Skeletal muscle satellite cell (primary cell): ENCODE results near the gene FMN1.

Source experiments
- H3K27me3 ChIP-seq: 2 replicates; pipeline ENCODE4 v1.7.0; 2013; ENCODE audit warnings: low read length; ENCODE audit not compliant: control insufficient read depth, insufficient read depth
- H3K36me3 ChIP-seq: 2 replicates; pipeline ENCODE4 v1.7.0; 2013; ENCODE audit warnings: mild to moderate bottlenecking, control low read depth, low read length; ENCODE audit not compliant: insufficient read depth
- H3K4me1 ChIP-seq: 2 replicates; pipeline ENCODE4 v1.7.0; 2013; ENCODE audit warnings: low read length; ENCODE audit not compliant: control insufficient read depth, insufficient read depth
- H3K4me2 ChIP-seq: 2 replicates; pipeline ENCODE4 v1.7.0; 2013; ENCODE audit warnings: mild to moderate bottlenecking, low read length
- H3K4me3 ChIP-seq: 2 replicates; pipeline ENCODE4 v1.7.0; 2013; ENCODE audit warnings: low read length
- H3K9ac ChIP-seq: 2 replicates; pipeline ENCODE4 v1.7.0; 2013; ENCODE audit warnings: mild to moderate bottlenecking, low read depth, low read length, moderate library complexity
- H3K9me3 ChIP-seq: replicated peaks from 2 replicates; pipeline ENCODE4 v1.7.0; 2013; ENCODE audit warnings: mild to moderate bottlenecking, control low read depth, low read length

Gene FMN1

DNA sequence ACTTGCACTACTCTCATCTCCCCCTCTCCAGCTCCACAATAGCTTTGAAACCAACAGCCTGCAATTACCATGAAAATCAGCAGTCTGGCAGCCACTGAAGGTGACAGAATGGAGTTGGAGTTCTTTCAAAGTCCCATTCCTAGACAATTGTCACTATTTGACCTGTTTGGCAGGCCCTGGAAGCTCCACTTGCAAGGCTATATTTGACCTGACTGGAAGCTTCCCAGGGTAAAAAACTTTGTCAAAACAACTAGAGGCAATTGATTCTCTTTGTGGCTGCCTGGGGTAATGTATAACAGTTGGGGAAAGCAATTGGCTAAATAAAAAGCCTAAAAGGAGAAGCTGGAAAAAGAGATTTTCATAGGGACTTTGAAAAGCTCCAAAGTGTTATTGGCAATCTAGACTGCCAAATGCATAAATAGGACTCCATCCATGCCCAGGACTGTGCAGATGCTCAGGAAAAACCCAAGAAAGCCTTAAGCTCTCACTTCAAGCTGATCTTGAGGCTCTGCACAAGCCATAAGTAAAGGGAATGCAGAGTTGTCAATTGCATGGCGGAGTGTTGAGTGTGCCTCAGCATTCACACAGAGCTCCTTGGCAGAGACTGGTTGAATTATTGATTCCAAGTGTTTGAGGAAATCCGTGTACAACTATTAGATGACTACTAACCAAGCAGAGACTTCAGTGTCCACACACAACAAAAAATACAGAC lies 458.4 kb downstream of the FMN1 start:
- H3K4me3 ChIP-seq, result no peak overlapping the region
- H3K4me1 ChIP-seq, result peaks cover 35% of the 10 kb centered on the region
- no peak overlapping the region for H3K9ac ChIP-seq
- H3K9me3 ChIP-seq, result no peaks in the 10 kb centered on the region
- H3K36me3 ChIP-seq, result peaks cover 53% of the 10 kb centered on the region
- H3K27me3 ChIP-seq, result no peaks in the 10 kb centered on the region
- no peak overlapping the region for H3K4me2 ChIP-seq

DNA sequence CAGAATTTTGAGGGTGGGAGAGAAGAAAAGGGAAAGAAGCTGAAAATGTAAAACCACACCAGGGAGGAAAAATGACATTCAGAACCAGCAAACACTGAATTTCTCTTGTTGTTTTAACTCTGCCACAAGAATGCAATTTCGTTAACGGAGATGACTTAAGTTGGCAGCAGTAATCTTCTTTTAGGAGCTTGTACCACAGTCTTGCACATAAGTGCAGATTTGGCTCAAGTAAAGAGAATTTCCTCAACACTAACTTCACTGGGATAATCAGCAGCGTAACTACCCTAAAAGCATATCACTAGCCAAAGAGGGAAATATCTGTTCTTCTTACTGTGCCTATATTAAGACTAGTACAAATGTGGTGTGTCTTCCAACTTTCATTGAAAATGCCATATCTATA lies 461.2 kb downstream of the FMN1 start:
- Histone ChIP-seq H3K27me3 (no peaks in the 10 kb centered on the region), H3K4me3 (peak overlapping the region; percentile 5), H3K36me3 (peaks cover 78% of the 10 kb centered on the region), H3K4me1 (peaks cover 50% of the 10 kb centered on the region), H3K4me2 (peak overlapping the region; percentile 37), H3K9me3 (no peaks in the 10 kb centered on the region), H3K9ac (peak overlapping the region; percentile 38)

DNA sequence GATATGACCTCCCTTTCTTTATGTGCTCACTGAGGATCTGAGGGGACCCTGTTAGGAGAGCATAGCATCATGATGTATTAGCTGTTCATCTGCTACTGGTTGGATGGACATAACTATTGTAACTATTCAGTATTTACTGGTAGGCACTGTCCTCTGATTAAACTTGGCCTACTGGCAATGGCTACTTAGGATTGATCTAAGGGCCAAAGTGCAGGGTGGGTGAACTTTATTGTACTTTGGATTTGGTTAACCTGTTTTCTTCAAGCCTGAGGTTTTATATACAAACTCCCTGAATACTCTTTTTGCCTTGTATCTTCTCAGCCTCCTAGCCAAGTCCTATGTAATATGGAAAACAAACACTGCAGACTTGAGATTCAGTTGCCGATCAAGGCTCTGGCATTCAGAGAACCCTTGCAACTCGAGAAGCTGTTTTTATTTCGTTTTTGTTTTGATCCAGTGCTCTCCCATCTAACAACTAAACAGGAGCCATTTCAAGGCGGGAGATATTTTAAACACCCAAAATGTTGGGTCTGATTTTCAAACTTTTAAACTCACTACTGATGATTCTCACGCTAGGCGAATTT lies 461.8 kb downstream of the FMN1 start:
- Histone ChIP-seq H3K9me3 (no peaks in the 10 kb centered on the region), H3K27me3 (no peaks in the 10 kb centered on the region), H3K36me3 (peaks cover 80% of the 10 kb centered on the region), H3K4me2 (peak overlapping the region; percentile 37), H3K4me1 (peaks cover 50% of the 10 kb centered on the region), H3K4me3 (peak overlapping the region; percentile 5), H3K9ac (peak overlapping the region; percentile 38)

DNA sequence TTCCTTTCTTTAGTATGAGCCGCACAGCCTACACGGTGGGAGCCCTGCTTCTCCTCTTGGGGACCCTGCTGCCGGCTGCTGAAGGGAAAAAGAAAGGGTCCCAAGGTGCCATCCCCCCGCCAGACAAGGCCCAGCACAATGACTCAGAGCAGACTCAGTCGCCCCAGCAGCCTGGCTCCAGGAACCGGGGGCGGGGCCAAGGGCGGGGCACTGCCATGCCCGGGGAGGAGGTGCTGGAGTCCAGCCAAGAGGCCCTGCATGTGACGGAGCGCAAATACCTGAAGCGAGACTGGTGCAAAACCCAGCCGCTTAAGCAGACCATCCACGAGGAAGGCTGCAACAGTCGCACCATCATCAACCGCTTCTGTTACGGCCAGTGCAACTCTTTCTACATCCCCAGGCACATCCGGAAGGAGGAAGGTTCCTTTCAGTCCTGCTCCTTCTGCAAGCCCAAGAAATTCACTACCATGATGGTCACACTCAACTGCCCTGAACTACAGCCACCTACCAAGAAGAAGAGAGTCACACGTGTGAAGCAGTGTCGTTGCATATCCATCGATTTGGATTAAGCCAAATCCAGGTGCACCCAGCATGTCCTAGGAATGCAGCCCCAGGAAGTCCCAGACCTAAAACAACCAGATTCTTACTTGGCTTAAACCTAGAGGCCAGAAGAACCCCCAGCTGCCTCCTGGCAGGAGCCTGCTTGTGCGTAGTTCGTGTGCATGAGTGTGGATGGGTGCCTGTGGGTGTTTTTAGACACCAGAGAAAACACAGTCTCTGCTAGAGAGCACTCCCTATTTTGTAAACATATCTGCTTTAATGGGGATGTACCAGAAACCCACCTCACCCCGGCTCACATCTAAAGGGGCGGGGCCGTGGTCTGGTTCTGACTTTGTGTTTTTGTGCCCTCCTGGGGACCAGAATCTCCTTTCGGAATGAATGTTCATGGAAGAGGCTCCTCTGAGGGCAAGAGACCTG lies 463.5 kb downstream of the FMN1 start:
- Histone ChIP-seq H3K27me3 (no peaks in the 10 kb centered on the region), H3K9me3 (no peaks in the 10 kb centered on the region), H3K4me1 (peaks cover 50% of the 10 kb centered on the region), H3K4me2 (no peak overlapping the region), H3K9ac (no peak overlapping the region), H3K4me3 (no peak overlapping the region), H3K36me3 (peaks cover 72% of the 10 kb centered on the region)

DNA sequence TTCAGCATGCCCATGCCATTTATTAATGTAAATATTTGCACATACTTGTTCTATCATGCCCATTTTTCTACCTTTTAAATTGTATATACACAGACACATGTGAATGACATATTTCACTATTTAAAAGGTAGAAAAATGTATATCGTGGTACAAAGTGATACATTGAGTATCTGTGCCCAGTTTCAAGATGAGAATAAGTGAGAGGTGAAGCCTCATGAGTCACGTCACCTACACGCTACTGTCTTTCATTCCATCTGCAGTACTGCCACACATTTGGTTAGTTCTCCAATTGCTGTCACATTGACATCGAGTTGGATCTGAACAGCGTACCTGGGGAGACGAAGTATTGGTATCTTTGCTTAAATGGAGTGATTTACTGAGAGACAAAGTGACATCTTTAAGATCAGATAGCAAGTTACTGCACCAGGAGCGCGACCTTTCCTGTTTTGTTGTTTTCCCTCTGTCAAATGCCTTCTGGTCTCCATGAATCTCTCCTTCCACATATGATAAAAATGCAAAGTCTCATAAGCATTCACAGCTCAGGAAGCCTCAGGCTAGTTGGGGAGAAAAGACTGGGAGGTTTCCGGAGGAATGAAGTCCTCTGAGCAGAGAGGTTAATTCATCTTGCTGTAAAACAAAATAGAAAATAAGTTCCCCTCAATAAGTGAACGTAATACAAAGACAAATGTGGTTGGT lies 464.7 kb downstream of the FMN1 start:
- peaks cover 50% of the 10 kb centered on the region for H3K4me1 ChIP-seq
- no peaks in the 10 kb centered on the region for H3K9me3 ChIP-seq
- no peak overlapping the region for H3K4me2 ChIP-seq
- no peaks in the 10 kb centered on the region for H3K27me3 ChIP-seq
- peaks cover 61% of the 10 kb centered on the region for H3K36me3 ChIP-seq
- no peak overlapping the region for H3K9ac ChIP-seq
- H3K4me3 ChIP-seq, result no peak overlapping the region

DNA sequence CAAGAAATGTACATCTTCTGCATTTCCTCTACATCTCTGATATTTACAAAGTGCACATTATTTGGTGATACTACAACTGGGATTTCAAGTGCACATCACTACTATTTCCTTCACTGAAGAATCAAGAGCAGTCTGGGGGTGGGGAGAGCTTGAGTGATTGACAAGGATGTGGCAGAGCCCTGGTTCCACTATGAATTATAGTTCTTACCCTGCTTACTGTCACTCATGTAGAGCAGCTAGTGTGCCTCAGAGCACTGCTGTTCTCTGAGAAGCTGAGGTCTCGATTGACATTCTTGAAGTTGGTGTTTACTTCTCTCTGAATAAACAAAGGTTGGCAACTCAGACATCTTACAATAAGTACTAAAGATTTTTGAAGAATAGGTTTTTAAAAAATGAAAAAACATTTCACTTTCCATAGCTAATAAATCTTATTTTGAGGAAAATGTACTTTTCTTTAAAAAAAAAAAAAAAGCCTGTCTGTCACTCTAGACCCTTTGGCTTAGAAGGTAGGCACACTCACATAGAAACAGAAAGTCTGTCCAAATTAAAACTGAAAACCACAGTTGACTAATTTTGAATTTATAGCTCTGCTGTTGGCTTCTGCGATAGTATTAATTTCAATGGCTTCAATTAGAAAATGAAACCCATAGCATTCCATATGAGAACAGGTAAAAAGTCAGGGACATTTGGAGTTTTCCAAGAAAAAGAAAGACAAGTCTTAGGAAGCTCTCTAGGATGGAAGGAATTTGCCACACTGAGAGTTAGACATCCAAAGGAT lies 471.2 kb downstream of the FMN1 start:
- Histone ChIP-seq H3K9me3 (no peaks in the 10 kb centered on the region), H3K9ac (peak overlapping the region; percentile 6), H3K36me3 (peaks cover 38% of the 10 kb centered on the region), H3K4me3 (no peak overlapping the region), H3K27me3 (no peaks in the 10 kb centered on the region), H3K4me2 (peak overlapping the region; percentile 93), H3K4me1 (peaks cover 27% of the 10 kb centered on the region)

DNA sequence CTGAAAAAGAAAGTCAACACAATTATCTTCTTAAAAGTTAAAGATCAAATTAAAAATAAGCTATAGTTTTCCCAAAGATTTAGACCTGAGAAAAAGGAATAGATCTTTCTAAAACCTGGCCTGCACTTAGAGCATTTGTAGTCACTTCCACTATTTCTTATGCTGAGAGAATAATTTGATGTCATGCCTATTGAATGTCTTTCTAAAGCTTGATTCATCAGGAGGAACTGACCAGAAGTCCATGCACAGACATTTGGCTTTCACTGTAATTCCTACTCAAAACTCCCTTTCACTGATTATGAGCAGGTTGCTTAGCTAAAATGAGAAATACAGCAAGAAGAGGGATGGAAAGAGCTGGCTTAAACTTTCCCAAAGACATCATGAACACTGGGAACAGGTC lies 472.4 kb downstream of the FMN1 start:
- Histone ChIP-seq H3K4me3 (peak overlapping the region; percentile 37), H3K9me3 (no peaks in the 10 kb centered on the region), H3K4me1 (peaks cover 27% of the 10 kb centered on the region), H3K4me2 (peak overlapping the region; percentile 93), H3K36me3 (peaks cover 35% of the 10 kb centered on the region), H3K9ac (peak overlapping the region; percentile 97), H3K27me3 (no peaks in the 10 kb centered on the region)

DNA sequence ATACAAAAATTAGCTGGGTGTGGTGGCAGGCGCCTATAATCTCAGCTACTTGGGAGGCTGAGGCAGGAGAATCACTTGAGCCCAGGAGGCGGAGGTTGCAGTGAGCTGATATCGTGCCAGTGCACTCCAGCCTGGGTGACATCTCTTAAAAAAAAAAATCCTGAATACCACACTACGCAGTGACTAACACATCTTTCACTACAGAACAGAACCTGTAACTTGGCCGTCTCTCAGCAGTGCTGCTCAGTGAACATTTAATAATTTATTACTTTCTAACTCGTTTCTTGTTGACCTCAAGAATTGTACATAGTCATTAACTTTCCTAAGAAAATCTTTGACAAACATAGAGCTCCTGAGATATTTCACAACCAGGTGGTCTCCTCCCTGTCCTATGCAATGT lies 472.9 kb downstream of the FMN1 start:
- peak overlapping the region; percentile 93 for H3K4me2 ChIP-seq
- peaks cover 32% of the 10 kb centered on the region for H3K4me1 ChIP-seq
- H3K9me3 ChIP-seq, result no peaks in the 10 kb centered on the region
- peak overlapping the region; percentile 88 for H3K4me3 ChIP-seq
- peaks cover 35% of the 10 kb centered on the region for H3K36me3 ChIP-seq
- peak overlapping the region; percentile 97 for H3K9ac ChIP-seq
- H3K27me3 ChIP-seq, result no peaks in the 10 kb centered on the region

DNA sequence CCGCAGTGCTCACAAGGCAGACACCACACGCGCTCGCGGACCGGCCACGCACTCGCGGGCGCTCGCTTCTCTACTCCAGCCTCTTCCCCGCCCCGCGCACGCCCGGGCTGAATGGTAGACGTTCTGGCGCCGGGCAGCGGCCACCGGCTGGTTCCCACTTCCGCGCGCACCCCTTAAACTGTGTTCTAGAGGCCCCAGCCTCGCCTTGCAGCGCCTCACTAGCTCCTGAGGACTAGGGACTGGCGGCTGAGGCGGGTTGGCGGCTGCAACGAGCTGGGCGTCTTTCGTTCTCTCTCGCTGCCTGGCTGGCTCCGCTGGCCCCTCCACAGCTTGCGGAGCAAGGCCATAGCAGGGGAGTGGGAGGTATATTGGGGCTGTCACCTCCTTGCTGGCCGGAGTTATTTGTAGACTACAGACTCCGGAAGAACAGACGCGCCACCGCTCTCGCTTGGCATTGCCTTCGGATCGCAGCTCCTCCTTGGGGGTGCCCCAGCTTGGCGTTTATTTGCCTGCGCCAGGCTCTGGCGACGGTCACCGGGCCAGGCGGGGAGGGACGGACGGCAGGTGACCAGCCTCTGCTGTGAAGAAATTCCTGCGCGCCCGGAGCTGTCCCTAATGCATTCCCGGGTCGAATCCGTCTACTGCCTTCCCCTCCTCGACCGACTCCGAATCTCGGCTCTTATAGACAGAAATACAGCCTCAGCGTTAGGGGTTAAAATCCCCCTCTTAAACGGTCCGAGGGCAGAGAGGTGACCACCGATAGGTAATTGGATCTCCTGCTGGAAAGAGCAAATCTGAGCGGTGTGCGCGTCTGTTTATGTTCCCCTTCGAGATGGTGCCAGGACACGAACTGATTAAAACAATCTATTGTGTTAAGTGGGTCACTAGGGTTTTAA lies 475.4 kb downstream of the FMN1 start:
- Histone ChIP-seq H3K9me3 (no peaks in the 10 kb centered on the region), H3K27me3 (no peaks in the 10 kb centered on the region), H3K9ac (peak overlapping the region; percentile 97), H3K4me2 (peak overlapping the region; percentile 93), H3K36me3 (peaks cover 32% of the 10 kb centered on the region), H3K4me3 (peak overlapping the region; percentile 88), H3K4me1 (peaks cover 49% of the 10 kb centered on the region)
